Motor neuron (in vitro differentiated cells): ENCODE measurements around the gene SLC45A1. TPM values are rescaled to one million over a fixed set of nuclear protein-coding genes. Genes with fewer than 3 reads are reported as not detected.

Experiments used
- ATAC-seq, 8 experiments: fragments of 200-7000 bp; cut with Tn5 transposase; replicated peaks in 6 of 8; 2 replicates each; pipeline ENCODE4 v1.8.0; 2021; ENCODE audit warnings: mild to moderate bottlenecking in 8 of 8, moderate library complexity in 8 of 8
- H3K27ac ChIP-seq, 2 donors: fragments of 250-450 bp; sonication (Bioruptor Pico); 2 replicates each; pipeline ENCODE4 v1.9.0; 2021; ENCODE audit warnings: antibody characterized with exemption in 2 of 2, mild to moderate bottlenecking in 2 of 2, moderate library complexity in 1 of 2
- H3K4me1 ChIP-seq, 2 donors: fragments of 250-450 bp; sonication (Bioruptor Pico); replicated peaks in 1 of 2; 2 replicates each; pipeline ENCODE4 v1.6.1; 2021; ENCODE audit warnings: antibody characterized with exemption in 2 of 2, mild to moderate bottlenecking in 2 of 2, moderate library complexity in 1 of 2
- H3K4me3 ChIP-seq, 5 donors: fragments of 250-450 bp; sonication (Bioruptor Pico); 2 replicates each; pipeline ENCODE4 v1.9.0; 2021; ENCODE audit warnings: antibody characterized with exemption in 5 of 5, mild to moderate bottlenecking in 5 of 5, moderate library complexity in 4 of 5
- WGBS, 10 experiments: fragments of 450-650 bp; shearing (Covaris generic); methylation state at CpG; one replicate each; pipeline ENCODE4 v1.0.0; 2022; 5-methylcytosine and 5-hydroxymethylcytosine counted together
- in situ Hi-C, 9 experiments: fragments of 400-800 bp; cut with MboI; loops; one replicate each; pipeline ENCODE4 v1.15.0; 2021; ENCODE audit warnings: low sequenced_read_pairs in 9 of 9, low pct_unique_long_range_greater_than_20kb in 2 of 9; ENCODE audit not compliant: unreplicated experiment in 9 of 9
- total RNA-seq, 8 experiments: library from RNA; unstranded; fragments of 300-600 nt; gene quantifications; 2 replicates each; pipeline versions ENCODE4 v1.2.3 to v1.2.4, GENCODE V29; 2022

SLC45A1 gene
- total RNA-seq, 8 experiments from 2014 or later = 0.17 to 8.4 (median 5.2) TPM

- in situ Hi-C loops = no loop called here
- Histone ChIP-seq H3K27ac (no peak overlapping the region), H3K4me3 (no peak overlapping the region), H3K4me1 (peaks cover 15% of the 10 kb centered on the region in 2 donors)
- WGBS, 10 experiments = 0 to 88% (median 64%) methylated on average over 1 to 25 of the region's 32 CpGs; no CpG with 5 or more reads in 1 of the 10 experiments
- ATAC-seq = peak; percentile 25 to 89 (median 54)
Observed at GRCh38 chr1:8343464-8344001, 25.6 kb downstream of the SLC45A1 start.

GRCh38 chr1:8344893-8345507 is 27.1 kb downstream of the SLC45A1 start:
- in situ Hi-C loops = no loop called here
- ATAC-seq = no peak
- H3K4me1 ChIP-seq = peaks cover 19 to 20% of the 10 kb centered on the region in 2 donors
- H3K4me3 ChIP-seq = no peak overlapping the region
- 43 to 99% (median 87%) methylated on average over 2 to 10 of the region's 10 CpGs; no CpG with 5 or more reads in 2 of the 10 experiments for WGBS, 10 experiments
- peak overlapping the region in 1 of 2 donors; percentile 25 for H3K27ac ChIP-seq

DNA sequence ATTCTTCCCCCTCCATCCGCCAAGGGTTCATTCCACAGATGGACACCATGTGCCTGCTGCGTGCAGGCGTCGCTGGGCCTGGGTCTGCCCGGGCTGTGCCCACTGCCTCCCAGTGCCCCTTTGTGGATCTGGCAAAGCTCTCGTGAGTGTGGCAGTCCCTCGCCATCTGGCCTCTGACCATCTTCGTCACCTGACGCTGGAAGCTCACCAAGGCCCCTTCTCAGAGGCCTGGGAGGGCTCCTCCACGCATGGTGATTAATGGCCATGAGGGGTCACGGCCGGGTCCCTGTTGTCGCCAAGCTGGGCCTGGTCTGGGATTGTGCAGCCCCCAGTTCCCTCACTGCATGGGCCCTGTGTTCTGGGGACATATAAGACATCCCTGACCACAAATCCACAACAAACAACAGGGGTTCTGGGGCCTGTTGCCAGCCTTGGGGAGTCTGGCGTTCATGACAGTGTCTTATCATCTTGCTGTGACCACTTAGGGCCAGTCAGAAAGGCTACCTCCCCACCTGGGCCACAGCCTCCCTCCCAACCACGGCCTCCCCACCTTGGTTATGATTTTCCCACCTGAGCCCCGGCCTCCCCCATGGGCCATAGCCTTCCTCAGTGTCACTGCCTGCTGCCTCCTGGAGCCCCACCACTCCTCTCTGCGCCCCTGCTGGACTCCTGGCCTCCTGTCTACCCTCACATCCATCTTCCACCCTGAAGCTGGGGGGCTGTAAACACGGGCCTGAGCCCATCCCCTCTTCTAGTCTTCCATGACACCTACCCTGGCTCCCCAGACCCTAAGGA is 27.9 kb downstream of the SLC45A1 start:
- ATAC-seq = peak in 3 of 8 experiments; percentile 3 to 16 (median 10)
- Histone ChIP-seq H3K4me3 (no peak overlapping the region), H3K4me1 (peaks cover 19 to 20% of the 10 kb centered on the region in 2 donors), H3K27ac (peak overlapping the region in 1 of 2 donors; percentile 25)
- in situ Hi-C loops = no loop called here
- WGBS, 10 experiments = 60 to 96% (median 80%) methylated on average over 2 to 11 of the region's 18 CpGs; no CpG with 5 or more reads in 4 of the 10 experiments

DNA sequence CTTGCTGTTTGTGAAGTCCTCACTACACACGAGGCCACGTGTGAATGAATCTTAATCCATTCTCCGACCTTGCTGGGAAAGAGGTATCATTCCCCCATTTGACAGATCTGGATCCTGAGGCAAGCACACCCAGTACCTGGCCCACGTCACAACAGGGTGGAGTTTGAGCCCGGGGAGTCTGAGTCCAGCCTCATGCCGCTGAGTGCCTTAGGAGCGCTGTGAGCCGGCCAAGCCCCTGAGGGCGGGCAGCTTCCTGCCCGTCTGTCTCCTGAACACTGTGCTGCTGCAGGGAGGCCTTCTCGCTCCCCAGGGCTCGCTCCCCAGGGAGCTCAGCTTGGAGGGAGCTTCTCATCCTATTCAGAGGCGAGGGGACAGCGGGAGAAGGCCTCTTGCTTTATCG is 29.7 kb downstream of the SLC45A1 start:
- Histone ChIP-seq H3K27ac (no peak overlapping the region), H3K4me3 (no peak overlapping the region), H3K4me1 (peaks cover 19 to 20% of the 10 kb centered on the region in 2 donors)
- ATAC-seq = no peak
- in situ Hi-C loops = no loop called here
- 80 to 100% (median 92%) methylated on average over 1 to 7 of the region's 15 CpGs; no CpG with 5 or more reads in 5 of the 10 experiments for WGBS, 10 experiments

DNA sequence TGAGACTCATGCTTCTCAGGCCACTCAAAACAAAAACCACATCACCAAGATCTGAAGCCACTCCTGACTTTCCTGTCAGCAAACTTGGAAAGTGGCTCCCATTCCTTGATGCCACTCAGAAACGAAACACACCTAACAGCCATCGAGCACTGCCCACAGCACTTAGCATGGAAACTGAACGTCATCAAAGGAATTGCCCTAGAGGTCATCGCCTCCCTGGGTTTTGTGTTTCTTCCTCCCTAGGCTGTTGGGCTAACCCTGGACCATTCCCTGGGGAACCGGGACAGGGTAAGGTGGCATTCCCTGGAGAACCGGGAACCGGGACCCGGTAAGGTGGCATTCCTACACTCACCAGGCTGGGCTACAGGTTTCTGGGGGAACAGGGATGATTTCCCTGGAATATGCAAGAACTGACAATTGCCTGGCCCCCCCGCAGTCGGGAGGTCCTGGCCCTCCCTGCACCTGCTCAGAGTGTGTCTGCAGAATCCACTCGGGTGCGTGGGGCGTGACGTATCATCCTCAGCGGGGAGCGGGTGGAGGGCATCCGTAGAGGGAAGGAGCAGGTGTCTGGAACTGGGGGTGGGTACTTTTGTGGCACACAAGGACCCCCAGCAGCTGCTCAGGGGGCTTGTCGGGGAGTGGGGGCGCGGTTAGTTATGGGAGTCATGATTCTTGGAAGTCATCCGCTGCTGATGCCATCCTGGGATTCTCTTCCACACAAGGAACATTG is 30.3 kb downstream of the SLC45A1 start:
- Histone ChIP-seq H3K27ac (no peak overlapping the region), H3K4me3 (no peak overlapping the region), H3K4me1 (peaks cover 16 to 20% of the 10 kb centered on the region in 2 donors)
- WGBS, 10 experiments = 60 to 100% (median 77%) methylated on average over 1 to 15 of the region's 21 CpGs; no CpG with 5 or more reads in 4 of the 10 experiments
- in situ Hi-C loops = no loop called here
- ATAC-seq = peak in 1 of 8 experiments; percentile 7

- peak; percentile 58 to 77 (median 62) for ATAC-seq
- H3K4me1 ChIP-seq = peaks cover 16 to 20% of the 10 kb centered on the region in 2 donors
- in situ Hi-C loops = no loop called here
- 8 to 100% (median 50%) methylated on average over 1 to 21 of the region's 21 CpGs; no CpG with 5 or more reads in 3 of the 10 experiments for WGBS, 10 experiments
- no peak overlapping the region for H3K27ac ChIP-seq
- H3K4me3 ChIP-seq = no peak overlapping the region
Observed at GRCh38 chr1:8348777-8349472, 31.0 kb downstream of the SLC45A1 start.

- H3K4me3 ChIP-seq = no peak overlapping the region
- in situ Hi-C loops = no loop called here
- no peak overlapping the region for H3K27ac ChIP-seq
- H3K4me1 ChIP-seq = peaks cover 16 to 20% of the 10 kb centered on the region in 2 donors
- no peak for ATAC-seq
- WGBS, 10 experiments = 57 to 100% (median 80%) methylated on average over 1 to 4 of the region's 9 CpGs; no CpG with 5 or more reads in 3 of the 10 experiments
Observed at GRCh38 chr1:8349473-8349865, 31.6 kb downstream of the SLC45A1 start.

GRCh38 chr1:8349961-8350360 is 32.0 kb downstream of the SLC45A1 start:
- 8 to 93% (median 86%) methylated on average over 2 to 11 of the region's 14 CpGs; no CpG with 5 or more reads in 2 of the 10 experiments for WGBS, 10 experiments
- Histone ChIP-seq H3K4me3 (no peak overlapping the region), H3K4me1 (peaks cover 16 to 20% of the 10 kb centered on the region in 2 donors), H3K27ac (no peak overlapping the region)
- in situ Hi-C loops = no loop called here
- ATAC-seq = peak in 2 of 8 experiments; percentile 10 to 11

DNA sequence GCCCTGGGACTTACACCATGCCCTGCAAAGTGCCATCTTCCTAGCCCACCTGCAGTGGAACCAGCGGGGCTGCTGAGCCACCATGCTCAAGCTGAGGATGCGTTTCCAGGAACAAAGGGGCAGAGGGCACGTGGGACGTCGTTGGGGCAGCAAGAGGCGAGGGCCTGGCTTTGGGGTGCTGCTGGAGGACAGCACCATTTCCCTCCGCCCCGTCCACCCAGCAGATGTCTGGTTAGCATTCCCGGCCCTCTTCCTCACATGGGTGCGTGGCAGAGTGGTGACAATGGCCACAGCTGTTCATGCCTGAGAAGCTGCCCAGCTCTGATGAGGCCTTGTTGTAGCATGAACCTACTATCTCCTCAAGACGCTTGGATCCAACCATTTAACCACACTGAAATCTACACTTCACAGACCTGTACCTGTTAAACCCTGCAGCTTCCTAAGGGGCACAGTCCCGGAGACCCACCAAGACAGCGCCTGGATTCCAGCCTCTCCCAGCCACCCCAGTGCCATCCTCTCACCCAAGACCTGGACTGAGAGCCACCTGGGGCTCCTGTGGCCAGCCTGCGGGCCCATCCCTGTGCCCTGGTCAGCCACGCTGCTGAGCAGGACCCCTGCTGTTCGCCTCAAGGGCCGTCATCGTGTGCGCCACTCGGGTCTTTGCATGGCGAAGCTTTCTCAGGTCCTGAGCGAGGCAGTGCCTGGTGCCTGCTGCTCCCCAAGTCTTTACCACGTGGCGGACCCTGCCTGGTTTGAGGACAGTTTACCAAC is 33.2 kb downstream of the SLC45A1 start:
- H3K4me1 ChIP-seq = peaks cover 5 to 13% of the 10 kb centered on the region in 2 donors
- H3K4me3 ChIP-seq = no peak overlapping the region
- 90 to 100% (median 91%) methylated on average over 1 to 18 of the region's 24 CpGs; no CpG with 5 or more reads in 5 of the 10 experiments for WGBS, 10 experiments
- peak in 3 of 8 experiments; percentile 1 to 3 (median 2) for ATAC-seq
- H3K27ac ChIP-seq = no peak overlapping the region
- in situ Hi-C loops = no loop called here

DNA sequence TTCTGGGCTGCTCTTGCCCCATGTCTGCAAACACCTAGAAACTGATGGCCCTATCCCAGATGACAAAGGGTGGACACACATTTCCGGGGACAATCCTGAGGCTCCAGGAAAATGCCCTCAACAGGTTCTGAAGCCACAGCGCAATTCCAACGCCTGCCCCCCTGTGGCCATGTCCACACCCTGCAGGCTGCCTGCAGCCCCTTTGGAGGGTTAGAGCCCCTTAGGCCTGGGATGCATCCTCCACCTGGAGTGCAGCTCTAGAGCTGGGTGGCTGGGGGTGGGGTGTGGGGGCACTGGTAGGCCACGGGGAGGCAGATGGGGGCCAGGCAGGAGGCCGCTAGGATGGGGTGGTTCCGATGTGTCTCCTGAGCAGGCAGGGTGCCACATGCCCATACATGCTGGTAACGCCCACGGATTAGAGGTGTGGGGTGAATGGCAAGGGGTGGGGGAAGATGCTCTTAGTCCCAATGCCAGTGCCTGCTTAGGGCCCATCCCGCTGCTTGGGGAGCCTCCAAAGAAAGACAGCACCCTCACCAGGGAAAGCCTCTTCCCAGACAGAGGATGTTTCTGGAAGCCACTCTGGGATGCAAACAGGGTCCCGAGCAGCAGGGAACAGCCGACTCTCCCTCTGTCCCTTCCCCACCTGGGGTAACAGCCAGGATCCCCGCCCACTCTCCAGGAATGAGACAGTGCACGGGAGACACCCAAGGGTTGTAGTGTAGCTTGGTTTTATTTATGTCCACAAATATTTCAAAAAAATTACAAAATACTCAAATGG is 34.0 kb downstream of the SLC45A1 start:
- no peak overlapping the region for H3K4me3 ChIP-seq
- no peak overlapping the region for H3K27ac ChIP-seq
- 40 to 100% (median 80%) methylated on average over 1 to 8 of the region's 13 CpGs; no CpG with 5 or more reads in 3 of the 10 experiments for WGBS, 10 experiments
- in situ Hi-C loops = no loop called here
- ATAC-seq = peak in 7 of 8 experiments; percentile 6 to 47 (median 36)
- H3K4me1 ChIP-seq = peaks cover 4 to 13% of the 10 kb centered on the region in 2 donors

GRCh38 chr1:8352471-8352845 is 34.5 kb downstream of the SLC45A1 start:
- no peak overlapping the region for H3K27ac ChIP-seq
- in situ Hi-C loops = no loop called here
- H3K4me1 ChIP-seq = peaks cover 4 to 13% of the 10 kb centered on the region in 2 donors

More at GRCh38 chr1:8352471-8352845, 34.5 kb downstream of the SLC45A1 start:
- H3K4me3 ChIP-seq = no peak overlapping the region
- 83 to 100% (median 94%) methylated on average over 1 to 15 of the region's 15 CpGs; no CpG with 5 or more reads in 1 of the 10 experiments for WGBS, 10 experiments
- no peak for ATAC-seq
